NCI-H1105 (cell line): ENCODE measurements around the gene NRG3.

Source experiments
- DNase-seq: peaks from one replicate; lab custom pipeline; 2025; lab: John Stamatoyannopoulos, UW

Gene NRG3

GRCh38 chr10:82817676-82818422 is 942.9 kb downstream of the NRG3 start:
- no peak for DNase-seq

- DNase-seq = no peak
These were observed 946.0 kb downstream of the NRG3 start for GRCh38 chr10:82821043-82821442.

DNA sequence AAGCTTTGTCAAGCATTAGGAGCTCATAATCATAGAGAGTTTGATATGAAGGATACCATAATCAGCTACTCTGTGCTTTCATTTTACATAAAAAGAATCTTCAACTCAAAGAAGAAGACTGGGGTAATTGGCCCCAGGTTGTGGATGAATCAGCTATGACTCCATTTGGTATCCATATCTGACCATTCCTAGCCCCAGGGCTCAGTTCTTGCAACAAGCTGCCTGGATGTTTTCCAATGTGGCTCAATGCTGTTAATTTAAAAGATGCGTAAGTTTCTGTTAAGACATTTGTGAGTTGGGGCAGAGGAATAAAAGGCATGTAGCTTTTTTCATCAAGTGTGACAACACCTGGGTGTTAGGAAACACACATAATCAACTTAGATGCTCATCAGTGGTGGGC is 951.1 kb downstream of the NRG3 start:
- no peak for DNase-seq

DNA sequence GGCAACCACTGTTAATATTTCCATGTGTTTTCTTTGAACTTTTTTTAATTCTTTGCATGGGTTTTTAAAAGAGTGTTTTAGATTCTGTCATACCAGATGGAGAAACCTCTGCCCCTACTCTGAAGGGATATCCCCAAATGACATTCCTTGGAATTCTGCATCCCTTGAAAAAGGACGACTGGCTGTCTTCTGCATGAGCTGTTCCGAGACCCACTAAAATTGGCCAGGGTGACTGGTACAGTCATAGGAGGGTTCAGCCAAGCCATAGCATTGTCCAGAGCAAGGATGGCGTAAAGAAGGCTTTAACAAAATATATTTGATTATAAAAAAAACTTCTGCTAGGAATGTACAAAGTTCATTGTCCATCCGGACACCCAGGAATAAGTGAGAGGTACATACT is 952.9 kb downstream of the NRG3 start:
- no peak for DNase-seq

- no peak for DNase-seq
These were observed 972.2 kb downstream of the NRG3 start for GRCh38 chr10:82847242-82847641.

DNA sequence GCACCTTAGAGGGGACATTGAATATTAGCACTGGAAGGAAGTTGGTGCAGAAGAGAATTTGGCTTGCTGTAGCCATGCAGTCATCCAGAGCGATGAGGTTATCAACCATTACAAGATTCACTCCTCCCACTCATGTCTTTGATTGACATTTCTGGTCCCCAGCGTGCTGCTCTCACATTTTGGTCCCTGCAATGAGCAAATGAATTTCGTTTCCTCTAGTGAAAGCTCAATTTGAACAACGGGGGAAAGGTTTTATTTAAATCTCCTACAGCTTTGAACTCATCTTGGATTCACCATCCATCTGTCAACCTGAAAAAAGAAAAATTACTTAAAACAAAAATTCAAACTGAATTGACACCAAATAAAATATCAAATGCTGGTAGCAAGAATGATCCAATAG is 975.2 kb downstream of the NRG3 start:
- no peak for DNase-seq

- DNase-seq = no peak
These were observed 982.1 kb downstream of the NRG3 start for GRCh38 chr10:82856957-82857613.

DNA sequence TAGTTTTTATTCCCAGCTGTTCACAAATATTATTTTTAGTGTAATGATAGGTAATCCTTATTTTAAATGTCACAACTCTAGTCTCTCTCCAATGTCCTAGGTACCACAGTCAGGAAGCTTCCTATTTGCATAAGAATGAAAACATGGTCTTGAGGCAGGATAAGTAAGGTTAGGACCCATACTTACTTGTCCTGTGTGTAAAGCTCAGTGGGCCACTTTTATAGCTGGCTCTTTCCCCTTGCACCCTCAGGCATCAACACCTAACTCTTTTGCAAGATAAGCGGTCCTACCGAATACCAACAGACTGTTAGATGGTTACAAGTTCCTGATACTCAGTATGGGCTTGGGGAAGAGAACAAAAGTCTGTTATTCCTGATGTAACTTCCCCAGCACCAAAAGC is 986.9 kb downstream of the NRG3 start:
- no peak for DNase-seq

DNA sequence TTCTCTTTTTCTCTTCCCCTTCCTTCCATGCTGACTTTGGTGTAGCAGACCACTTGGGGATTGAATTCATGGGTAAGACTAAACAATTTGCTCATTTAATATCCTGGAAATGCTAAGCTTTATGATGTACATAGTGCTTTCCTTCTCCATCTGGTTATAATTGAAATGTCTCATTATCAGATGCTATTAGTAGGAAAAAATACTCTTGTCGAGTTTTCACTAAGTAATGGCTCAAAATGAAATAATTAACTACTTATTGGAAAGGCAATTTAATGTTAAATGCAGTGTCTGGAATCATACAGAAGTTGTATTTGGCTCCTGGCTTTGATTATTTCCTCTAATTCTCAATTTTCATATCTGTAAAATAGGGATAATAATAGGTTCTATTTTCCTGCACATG is 990.4 kb downstream of the NRG3 start:
- DNase-seq = no peak

- DNase-seq = no peak
These were observed 991.5 kb downstream of the NRG3 start for GRCh38 chr10:82866424-82867020.

DNA sequence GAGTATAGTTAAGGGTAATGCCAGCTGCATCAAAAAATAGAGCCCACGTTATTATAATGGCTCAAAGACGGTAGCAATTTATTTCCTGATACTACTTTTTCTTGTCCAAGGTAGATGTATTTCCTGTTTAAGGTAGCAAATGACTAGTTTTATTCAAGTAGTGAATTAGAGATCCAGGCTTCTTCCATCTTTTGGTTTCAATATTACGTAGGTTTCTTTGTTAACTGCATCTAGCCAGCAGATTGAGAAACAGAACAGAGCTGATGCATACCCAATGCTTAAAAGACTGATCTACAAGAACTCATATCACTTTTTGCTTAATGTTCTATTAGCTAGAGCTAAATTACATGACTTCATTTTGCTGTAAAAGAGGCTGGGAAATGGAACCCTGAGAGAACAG is 992.1 kb downstream of the NRG3 start:
- no peak for DNase-seq

DNA sequence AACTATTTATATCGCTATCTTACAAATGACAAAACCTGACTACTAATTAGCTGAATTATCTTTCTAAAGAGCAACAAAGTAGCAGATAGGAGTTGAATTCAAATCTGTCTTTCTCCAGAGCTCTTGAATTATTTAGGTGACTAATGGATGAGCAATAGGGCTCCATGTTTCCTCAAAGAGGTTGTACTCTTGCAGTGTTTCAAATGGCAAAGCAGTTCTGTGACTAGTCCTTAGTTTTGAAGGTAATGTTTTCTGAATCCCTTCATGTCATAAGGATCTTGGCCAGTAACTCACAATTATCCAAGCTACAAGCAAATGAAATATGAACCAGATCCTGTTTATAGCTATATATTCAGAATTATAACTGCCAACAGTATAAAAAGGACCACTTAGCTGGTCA is 999.7 kb downstream of the NRG3 start:
- no peak for DNase-seq

DNA sequence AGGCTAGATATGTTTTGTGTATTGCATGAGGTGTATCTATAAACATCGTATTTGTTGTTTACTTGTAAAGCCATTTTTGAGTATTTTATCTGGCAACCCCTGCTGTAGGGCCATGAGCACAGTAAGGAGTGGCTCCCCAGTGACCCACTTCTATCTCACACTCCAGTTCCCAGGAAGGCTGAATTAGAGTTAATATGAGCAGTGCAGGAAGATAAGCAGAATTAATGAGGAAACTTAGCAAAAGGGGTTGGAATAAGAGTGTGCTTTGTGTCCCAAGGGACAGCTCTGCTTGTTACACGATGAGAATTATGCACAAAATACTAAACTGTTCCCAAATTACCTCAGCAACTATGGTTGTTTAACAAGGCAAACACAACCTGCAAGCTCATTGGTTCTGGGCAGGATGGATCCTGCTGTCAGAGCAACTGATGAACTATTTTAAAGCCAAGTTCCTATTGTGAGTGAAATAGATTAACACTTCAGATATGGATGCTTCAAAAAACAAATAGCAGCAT is 1005.8 kb downstream of the NRG3 start:
- no peak for DNase-seq

- DNase-seq = no peak
These were observed 1007.7 kb downstream of the NRG3 start for GRCh38 chr10:82882722-82883121.

- no peak for DNase-seq
These were observed 1008.6 kb downstream of the NRG3 start for GRCh38 chr10:82883603-82884002.

GRCh38 chr10:82887488-82887887 is 1012.5 kb downstream of the NRG3 start:
- peak; percentile 40 for DNase-seq

- no peak for DNase-seq
These were observed 1013.9 kb downstream of the NRG3 start for GRCh38 chr10:82888809-82889455.

DNA sequence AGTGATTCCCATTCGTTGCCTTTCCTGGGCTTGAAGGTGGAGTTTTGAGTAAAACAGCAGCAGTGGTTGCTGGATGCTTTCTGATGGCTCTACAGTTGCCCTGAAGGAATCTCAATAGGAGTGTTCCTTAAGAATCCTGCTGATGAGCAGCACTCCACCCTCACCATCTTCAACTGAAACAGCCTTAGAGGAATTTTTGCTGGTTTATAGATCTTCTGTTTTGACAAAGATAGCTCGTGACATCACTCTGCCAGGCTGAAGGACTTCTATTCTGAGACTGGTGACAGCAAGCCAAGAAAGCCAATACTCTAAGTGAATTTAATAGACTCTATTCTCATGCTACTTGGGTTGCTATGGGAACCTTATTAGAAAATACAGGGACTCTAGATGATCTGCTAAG is 1014.7 kb downstream of the NRG3 start:
- no peak for DNase-seq

- no peak for DNase-seq
These were observed 1015.6 kb downstream of the NRG3 start for GRCh38 chr10:82890573-82890972.

- DNase-seq = no peak
These were observed 1033.1 kb downstream of the NRG3 start for GRCh38 chr10:82908096-82908495.

DNA sequence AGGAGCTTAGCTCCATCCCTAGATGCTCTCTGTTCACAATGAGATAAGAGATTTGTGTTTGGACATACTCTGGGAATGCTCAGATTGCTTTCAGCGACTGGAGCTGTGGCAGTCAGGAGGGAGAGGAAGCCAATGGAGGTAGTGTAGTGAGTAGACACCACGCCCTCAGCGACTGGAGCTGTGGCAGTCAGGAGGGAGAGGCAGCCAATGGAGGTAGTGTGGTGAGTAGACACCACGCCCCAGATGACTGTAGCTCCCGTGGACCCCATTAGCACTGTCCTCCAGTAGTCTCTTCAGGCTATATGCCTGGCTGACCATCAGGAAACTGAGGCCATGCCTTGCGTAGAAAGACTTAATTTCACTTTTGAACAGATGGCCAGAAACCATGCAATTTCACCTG is 1033.8 kb downstream of the NRG3 start:
- DNase-seq = no peak

DNA sequence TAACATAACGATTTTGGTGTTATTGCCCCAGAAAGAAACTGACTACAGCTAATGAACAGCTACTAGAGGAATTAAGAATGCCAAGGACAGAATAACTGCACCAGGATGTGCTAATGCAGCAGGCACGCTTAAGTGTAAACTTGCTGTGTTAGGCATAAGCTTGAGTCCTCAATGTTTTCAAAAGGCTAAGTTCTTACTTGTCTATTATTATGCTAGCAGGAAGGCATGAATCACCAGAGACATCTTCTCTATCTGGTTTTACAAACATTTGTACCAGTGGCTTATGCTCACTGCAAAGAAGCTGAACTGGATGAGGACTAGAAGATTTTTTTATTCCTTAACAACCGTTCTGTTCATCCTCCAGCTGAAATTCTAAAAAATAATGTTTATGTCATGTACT is 1035.3 kb downstream of the NRG3 start:
- DNase-seq = no peak

- no peak for DNase-seq
These were observed 1039.7 kb downstream of the NRG3 start for GRCh38 chr10:82914655-82915136.
